NOMO-1 (cell line): ENCODE results near the gene PATJ.
"Not testable (repeated sequence)": the region's sequence is repeated elsewhere in the genome, so short reads cannot be mapped to it uniquely, and the experiment has no call there.

ENCODE experiments used
- DNase-seq, 2 experiments: peaks; one replicate each; lab custom pipeline; 2025; ENCODE audit not compliant: unreplicated experiment in 2 of 2; lab: John Stamatoyannopoulos, UW

Gene PATJ

GRCh38 chr1:61743716-61744580, 1.7 kb downstream of the PATJ start:
- DNase-seq = no peak

- DNase-seq = no peak
Observed at GRCh38 chr1:61746813-61747212, 4.5 kb downstream of the PATJ start.

- no peak for DNase-seq
Observed at GRCh38 chr1:61748566-61748965, 6.3 kb downstream of the PATJ start.

- DNase-seq = no peak
Observed at GRCh38 chr1:61749574-61749973, 7.3 kb downstream of the PATJ start.

GRCh38 chr1:61752921-61753389, 10.7 kb downstream of the PATJ start:
- no peak for DNase-seq

DNA sequence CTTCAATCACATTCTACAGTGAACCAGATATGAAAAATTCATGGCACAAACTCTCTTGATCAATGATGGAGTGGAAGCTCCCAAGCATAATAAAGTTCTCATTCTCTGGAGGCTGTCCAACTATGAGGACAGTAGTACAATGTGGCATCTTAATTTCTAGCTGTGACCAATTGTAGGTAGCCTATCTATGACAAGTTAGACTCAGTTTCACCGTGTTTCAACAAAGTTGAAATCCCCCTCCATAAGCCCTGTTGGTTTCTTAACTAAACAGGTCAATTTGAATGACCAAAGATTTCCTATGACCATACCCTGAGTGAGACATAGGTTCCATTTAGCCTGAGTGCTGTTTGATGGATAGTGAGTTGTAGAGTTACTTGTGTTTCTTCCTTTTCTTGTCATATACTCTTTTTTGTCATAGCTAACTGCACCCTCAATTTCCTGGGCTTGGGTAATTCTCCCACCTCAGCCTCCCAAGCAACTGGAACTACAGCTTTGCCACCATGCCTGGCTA, 11.8 kb downstream of the PATJ start:
- no peak for DNase-seq

- DNase-seq = no peak
Observed at GRCh38 chr1:61754545-61754944, 12.3 kb downstream of the PATJ start.

- DNase-seq = no peak
Observed at GRCh38 chr1:61756773-61757172, 14.5 kb downstream of the PATJ start.

DNA sequence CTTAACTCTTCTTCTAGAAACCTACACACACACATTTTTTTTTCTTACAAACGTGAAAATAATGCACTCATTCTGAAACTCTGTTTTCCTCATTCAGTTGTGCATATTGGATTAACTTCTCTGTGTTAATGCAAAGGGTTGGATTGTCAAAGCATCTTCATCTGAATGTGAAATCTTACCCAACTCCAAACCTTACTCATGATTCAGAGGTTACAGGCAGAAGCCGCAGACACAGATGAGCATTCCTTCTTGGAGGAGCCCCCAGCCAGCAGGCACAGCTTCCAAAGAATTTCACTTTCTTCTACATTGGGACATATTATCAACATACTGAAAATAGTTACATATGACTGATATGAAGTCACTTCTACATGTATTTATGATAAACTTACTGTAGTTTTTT, 15.7 kb downstream of the PATJ start:
- no peak for DNase-seq

GRCh38 chr1:61770131-61770530, 27.9 kb downstream of the PATJ start:
- no peak for DNase-seq

GRCh38 chr1:61776091-61776490, 33.8 kb downstream of the PATJ start:
- DNase-seq = no peak

GRCh38 chr1:61779231-61779630, 37.0 kb downstream of the PATJ start:
- no peak for DNase-seq

DNA sequence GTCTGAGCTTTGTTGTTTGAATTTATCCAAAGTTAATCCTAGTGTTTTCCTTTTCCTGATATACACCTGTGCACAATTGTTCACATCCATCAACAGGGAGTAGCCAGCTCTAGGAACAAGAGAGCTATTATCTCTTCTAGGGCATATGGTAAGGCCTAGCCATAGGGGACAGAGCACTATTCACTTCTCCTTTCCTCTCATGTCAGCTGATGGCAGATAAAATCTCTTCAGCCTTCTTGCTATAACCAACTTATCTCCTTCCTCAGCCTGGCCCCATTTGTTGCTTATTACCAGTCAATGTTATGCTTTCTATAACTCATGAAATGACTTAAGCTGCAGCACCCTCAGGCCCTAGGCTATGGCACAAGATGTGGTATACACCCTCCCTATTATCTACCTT, 38.9 kb downstream of the PATJ start:
- no peak for DNase-seq

DNA sequence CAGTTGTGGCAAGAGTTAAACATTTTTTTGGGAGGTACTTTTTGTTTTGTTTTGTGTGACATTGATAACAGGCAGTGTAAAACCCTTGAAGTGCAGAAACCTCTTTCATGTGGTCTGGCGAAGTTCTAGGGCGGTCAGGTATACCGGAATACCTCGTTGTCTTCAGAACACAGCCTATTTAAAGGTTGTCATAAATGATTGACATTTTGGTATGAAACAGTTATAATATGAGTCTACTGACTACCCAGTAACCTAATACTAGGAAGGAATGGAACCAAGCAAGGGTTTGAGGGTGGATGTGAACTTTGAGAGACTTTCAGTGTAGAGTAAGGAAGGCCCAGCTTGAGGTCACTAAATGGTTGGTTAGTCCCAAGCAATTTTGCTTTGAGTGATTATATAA, 40.5 kb downstream of the PATJ start:
- DNase-seq = no peak

GRCh38 chr1:61784726-61785125, 42.4 kb downstream of the PATJ start:
- no peak for DNase-seq

DNA sequence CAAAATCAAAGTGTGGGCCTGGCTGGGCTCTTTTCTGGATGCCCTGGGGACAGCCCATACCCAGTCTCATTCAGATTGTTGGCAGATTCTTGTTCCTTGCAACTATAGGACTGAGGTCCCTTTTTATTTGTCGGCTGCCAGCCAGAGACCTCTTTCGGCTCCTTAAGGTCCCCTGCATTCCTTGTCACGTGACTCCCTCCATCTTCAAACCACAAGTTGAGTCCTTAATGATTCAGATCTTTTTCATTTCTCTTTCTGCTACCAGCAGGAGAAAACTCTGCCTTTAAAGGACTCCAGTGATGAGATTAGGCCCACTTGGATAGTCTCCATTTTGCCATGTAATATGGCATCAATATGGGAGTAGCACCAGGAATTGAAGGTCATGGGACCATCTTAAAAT, 48.6 kb downstream of the PATJ start:
- DNase-seq = no peak

GRCh38 chr1:61797045-61797755, 54.9 kb downstream of the PATJ start:
- DNase-seq = no peak

DNA sequence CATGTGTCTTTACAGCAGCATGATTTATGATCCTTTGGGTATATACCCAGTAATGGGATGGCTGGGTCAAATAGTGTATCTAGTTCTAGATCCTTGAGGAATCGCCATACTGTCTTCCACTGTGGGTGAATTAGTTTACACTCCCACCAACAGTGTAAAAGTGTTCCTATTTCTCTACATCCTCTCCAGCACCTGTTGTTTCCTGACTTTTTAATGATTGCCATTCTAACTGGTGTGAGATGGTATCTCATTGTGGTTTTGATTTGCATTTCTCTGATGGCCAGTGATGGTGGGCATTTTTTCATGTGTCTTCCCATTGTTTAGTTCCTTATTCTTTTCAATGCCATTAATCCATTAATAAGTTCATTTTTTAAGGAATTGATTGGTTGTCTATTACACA, 58.8 kb downstream of the PATJ start:
- DNase-seq = not testable (repeated sequence)

GRCh38 chr1:61807606-61808140, 65.4 kb downstream of the PATJ start:
- DNase-seq = no peak

- no peak for DNase-seq
Observed at GRCh38 chr1:61808321-61808720, 66.0 kb downstream of the PATJ start.

DNA sequence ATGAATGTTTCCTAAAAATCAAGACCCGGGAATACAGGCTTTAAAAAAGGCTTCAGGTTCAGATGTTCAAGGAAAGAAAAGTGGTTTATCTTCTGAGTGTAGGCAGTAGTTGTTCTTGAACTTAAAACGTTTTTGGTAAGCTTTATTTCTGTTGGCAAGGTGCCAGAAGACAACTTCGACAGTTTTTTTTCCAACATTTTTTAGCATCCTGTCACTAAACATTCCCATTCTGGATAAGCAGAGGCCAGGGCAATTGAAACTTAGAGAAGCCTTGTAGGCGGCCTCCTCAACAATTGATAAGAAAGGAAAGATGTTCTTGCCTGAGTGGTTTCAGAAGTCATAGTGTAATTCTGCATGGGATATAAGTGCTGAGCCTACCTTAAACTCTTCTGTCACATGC, 66.7 kb downstream of the PATJ start:
- no peak for DNase-seq

GRCh38 chr1:61812916-61813315, 70.6 kb downstream of the PATJ start:
- no peak for DNase-seq
